H1 (cell line): ENCODE results near the gene CCDC71L. TPM values are rescaled to one million over a fixed set of nuclear protein-coding genes. Genes with fewer than 3 reads are reported as not detected.

ENCODE experiments used
- CTCF ChIA-PET: fragments of 300-600 bp; sonication (Branson Sonifier 250); formaldehyde crosslinking; loops from one replicate; lab custom pipeline; 2021; ENCODE audit not compliant: partially characterized antibody; lab: Charles Lee
- POLR2A ChIA-PET: fragments of 300-600 bp; sonication (Branson Sonifier 250); formaldehyde crosslinking; loops from one replicate; lab custom pipeline; 2021; ENCODE audit warnings: inconsistent platforms; ENCODE audit not compliant: partially characterized antibody; lab: Charles Lee
- DNase-seq, 2 experiments: peaks; one replicate each; pipeline versions ENCODE4 v3.0.0 to v3.0.0-alpha.2; 2010 to 2022; ENCODE audit warnings: low spot score in 2 of 2, low read depth in 1 of 2, mixed read lengths in 1 of 2
- FAIRE-seq: peaks from 2 replicates; lab custom pipeline; 2011; peaks lifted over from hg19 to GRCh38; lab: Jason Lieb, UNC
- H2AFZ ChIP-seq: 2 replicates; pipeline ENCODE4 v1.8.1; 2012; ENCODE audit warnings: low read length, inconsistent platforms
- H2AK5ac ChIP-seq: 2 replicates; pipeline ENCODE4 v1.6.1; 2013; ENCODE audit warnings: low read depth, low read length
- H2BK120ac ChIP-seq: replicated peaks from 2 replicates; pipeline ENCODE3; 2013; ENCODE audit warnings: low read depth, low read length, inconsistent platforms
- H2BK12ac ChIP-seq: 2 replicates; pipeline ENCODE4 v1.6.1; 2013; ENCODE audit warnings: low read depth, low read length
- H2BK15ac ChIP-seq: 2 replicates; pipeline ENCODE4 v1.6.1; 2013; ENCODE audit warnings: low read length
- H2BK20ac ChIP-seq: 2 replicates; pipeline ENCODE4 v1.6.1; 2013; ENCODE audit warnings: low read length
- H2BK5ac ChIP-seq: 2 replicates; pipeline ENCODE4 v1.6.1; 2013; ENCODE audit warnings: low read depth, low read length
- H3K14ac ChIP-seq: 2 replicates; pipeline ENCODE4 v1.6.1; 2013; ENCODE audit warnings: inconsistent platforms; ENCODE audit not compliant: insufficient read length
- H3K18ac ChIP-seq: 2 replicates; pipeline ENCODE4 v1.6.1; 2013; ENCODE audit warnings: low read length; ENCODE audit errors: extremely low read depth
- H3K23ac ChIP-seq: 2 replicates; pipeline ENCODE4 v1.6.1; 2013; ENCODE audit warnings: inconsistent platforms; ENCODE audit not compliant: insufficient read length
- H3K23me2 ChIP-seq: 2 replicates; pipeline ENCODE4 v1.6.1; 2013; ENCODE audit warnings: low read depth, low read length
- H3K27ac ChIP-seq: 2 replicates; pipeline ENCODE4 v1.6.1; 2011; ENCODE audit warnings: low read depth, low read length, inconsistent platforms
- H3K27me3 ChIP-seq, 4 experiments: replicated peaks in 1 of 4; 1 replicate in 1 of 4; 2 replicates in 3 of 4; pipeline versions ENCODE4 v1.6.1 to v1.8.1; 2011 to 2013; ENCODE audit warnings: low read length in 3 of 4, mild to moderate bottlenecking in 3 of 4, inconsistent platforms in 2 of 4, mixed read lengths in 2 of 4, moderate library complexity in 1 of 4; ENCODE audit not compliant: control insufficient read depth in 3 of 4, insufficient read depth in 3 of 4; ENCODE audit errors: extremely low read depth in 1 of 4
- H3K36me3 ChIP-seq, 4 experiments: 2 replicates each; pipeline versions ENCODE4 v1.6.1 to v1.8.1; 2011 to 2013; ENCODE audit warnings: mild to moderate bottlenecking in 4 of 4, low read length in 3 of 4, moderate library complexity in 2 of 4, control low read depth in 1 of 4, inconsistent platforms in 1 of 4; ENCODE audit not compliant: insufficient read depth in 4 of 4, control insufficient read depth in 2 of 4
- H3K4ac ChIP-seq: replicated peaks from 2 replicates; pipeline ENCODE3; 2013; ENCODE audit warnings: low read length, low read depth, mixed read lengths, inconsistent platforms; ENCODE audit not compliant: insufficient read length
- H3K4me1 ChIP-seq, 4 experiments: replicated peaks in 1 of 4; 1 replicate in 1 of 4; 2 replicates in 3 of 4; pipeline versions ENCODE4 v1.6.1 to v1.8.1; 2011 to 2013; ENCODE audit warnings: low read length in 3 of 4, inconsistent platforms in 2 of 4, mixed read lengths in 1 of 4; ENCODE audit not compliant: insufficient read depth in 4 of 4, control insufficient read depth in 3 of 4
- H3K4me2 ChIP-seq, 2 experiments: 2 replicates each; pipeline versions ENCODE4 v1.6.1 to v1.8.1; 2011 to 2013; ENCODE audit warnings: low read depth in 2 of 2, low read length in 2 of 2, control low read depth in 1 of 2, inconsistent platforms in 1 of 2, mild to moderate bottlenecking in 1 of 2; ENCODE audit not compliant: insufficient read depth in 1 of 2
- H3K4me3 ChIP-seq, 4 experiments: fragments of 200-600, 300-600 bp in 1 of 4; sonication (generic), shearing (Covaris generic), sonication (Bioruptor Twin) in 1 of 4; 2 replicates each; pipeline versions ENCODE4 v1.5.1 to v1.8.1; 2011 to 2016; ENCODE audit warnings: low read length in 4 of 4, low read depth in 3 of 4, control low read depth in 2 of 4, inconsistent platforms in 2 of 4, mild to moderate bottlenecking in 2 of 4, mixed read lengths in 1 of 4, moderate library complexity in 1 of 4; ENCODE audit not compliant: insufficient read depth in 2 of 4; ENCODE audit errors: extremely low read depth in 1 of 4
- H3K56ac ChIP-seq: replicated peaks from 2 replicates; pipeline ENCODE3; 2013; ENCODE audit warnings: low read depth, mild to moderate bottlenecking, mixed read lengths, low read length, inconsistent platforms; ENCODE audit not compliant: insufficient read length
- H3K79me1 ChIP-seq: 2 replicates; pipeline ENCODE4 v1.6.1; 2013; ENCODE audit warnings: low read depth, low read length, control low read depth
- H3K79me2 ChIP-seq, 2 experiments: 2 replicates each; pipeline versions ENCODE4 v1.6.1 to v1.8.1; 2012 to 2013; ENCODE audit warnings: low read length in 2 of 2, mild to moderate bottlenecking in 2 of 2, inconsistent platforms in 1 of 2; ENCODE audit not compliant: insufficient read depth in 2 of 2, control insufficient read depth in 1 of 2
- H3K9ac ChIP-seq, 4 experiments: replicated peaks in 1 of 4; 1 replicate in 1 of 4; 2 replicates in 3 of 4; pipeline versions ENCODE4 v1.6.1 to v1.8.1; 2011 to 2013; ENCODE audit warnings: low read depth in 3 of 4, low read length in 3 of 4, control low read depth in 2 of 4, mild to moderate bottlenecking in 2 of 4, moderate library complexity in 2 of 4, inconsistent platforms in 1 of 4; ENCODE audit errors: extremely low read depth in 1 of 4
- H3K9me3 ChIP-seq, 2 experiments: 2 replicates each; pipeline versions ENCODE4 v1.6.1 to v1.8.1; 2012 to 2013; ENCODE audit warnings: mild to moderate bottlenecking in 2 of 2, moderate library complexity in 2 of 2, control low read depth in 1 of 2, inconsistent platforms in 1 of 2, low read depth in 1 of 2, low read length in 1 of 2, mixed read lengths in 1 of 2; ENCODE audit not compliant: insufficient read depth in 2 of 2
- H4K20me1 ChIP-seq, 2 experiments: replicated peaks in 1 of 2; 2 replicates each; pipeline versions ENCODE3 to v1.8.1; 2011 to 2013; ENCODE audit warnings: inconsistent platforms in 2 of 2, low read length in 2 of 2, mild to moderate bottlenecking in 1 of 2; ENCODE audit not compliant: insufficient read depth in 2 of 2, control insufficient read depth in 1 of 2
- H4K5ac ChIP-seq: 2 replicates; pipeline ENCODE4 v1.6.1; 2013; ENCODE audit warnings: low read length, low read depth, mixed read lengths, inconsistent platforms; ENCODE audit not compliant: insufficient read length
- H4K8ac ChIP-seq: 2 replicates; pipeline ENCODE4 v1.8.0; 2013; ENCODE audit warnings: mild to moderate bottlenecking, moderate library complexity, low read length, inconsistent platforms; ENCODE audit not compliant: insufficient read depth; ENCODE audit errors: extremely low read depth
- H4K91ac ChIP-seq: replicated peaks from 2 replicates; pipeline ENCODE3; 2013; ENCODE audit warnings: low read length, mixed read lengths, inconsistent platforms; ENCODE audit not compliant: insufficient read length
- BRCA1 ChIP-seq: IDR thresholded peaks from 2 replicates; pipeline ENCODE4 v1.6.1; 2012; ENCODE audit warnings: low read depth, low read length, improper control_type of control experiment
- CREB1 ChIP-seq: IDR thresholded peaks from 2 replicates; pipeline ENCODE4 v1.6.1; 2012; ENCODE audit warnings: inconsistent platforms
- CTCF ChIP-seq, 3 experiments: IDR thresholded peaks; 1 replicate in 2 of 3; 2 replicates in 1 of 3; pipeline versions ENCODE4 v1.5.1 to v1.6.1; 2011; ENCODE audit warnings: low read length in 3 of 3, mild to moderate bottlenecking in 3 of 3, inconsistent platforms in 2 of 3, low read depth in 1 of 3, moderate library complexity in 1 of 3; ENCODE audit not compliant: insufficient read depth in 1 of 3; ENCODE audit errors: control extremely low read depth in 1 of 3
- HDAC6 ChIP-seq: IDR thresholded peaks from one replicate; pipeline ENCODE4 v1.7.1; 2012; ENCODE audit warnings: low read depth, mild to moderate bottlenecking, inconsistent platforms, low read length, moderate library complexity
- NRF1 ChIP-seq: IDR thresholded peaks from 2 replicates; pipeline ENCODE4 v1.6.1; 2011; ENCODE audit warnings: mild to moderate bottlenecking, low read depth, low read length, improper control_type of control experiment
- TBP ChIP-seq: IDR thresholded peaks from 2 replicates; pipeline ENCODE4 v1.6.1; 2011; ENCODE audit warnings: low read depth, low read length, improper control_type of control experiment
- TEAD4 ChIP-seq: IDR thresholded peaks from 2 replicates; pipeline ENCODE4 v1.6.1; 2012; ENCODE audit warnings: low read depth, low read length, inconsistent platforms, mixed read lengths
- WGBS, 2 experiments: shearing (Covaris generic) in 1 of 2; methylation state at CpG; one replicate each; pipeline versions ENCODE4 v1.1.6 to v1.1.7; 2013 to 2015; ENCODE audit warnings: low lambda C conversion rate in 2 of 2, mixed read lengths in 2 of 2, inconsistent platforms in 1 of 2, low coverage in 1 of 2, missing lambda C conversion rate in 1 of 2; ENCODE audit not compliant: insufficient replicate concordance in 2 of 2, insufficient coverage in 1 of 2, insufficient read length in 1 of 2; ENCODE audit errors: extremely low coverage in 1 of 2, missing lambda C conversion rate in 1 of 2; 5-methylcytosine and 5-hydroxymethylcytosine counted together
- polyA plus RNA-seq, 7 experiments: library from polyadenylated mRNA; depleted of rRNA in 3 of 7; stranded (reverse) in 5 of 7; unstranded in 2 of 7; fragments of >200 nt in 5 of 7; fragments of 200-250 nt in 2 of 7; gene quantifications; 1 replicate in 5 of 7; 2 replicates in 1 of 7; 4 replicates in 1 of 7; pipeline versions ENCODE4 v1.2.1 to v1.2.3, GENCODE V29; 2011 to 2013; ENCODE audit warnings: missing spikeins in 2 of 7, mixed read lengths in 2 of 7
- total RNA-seq: library from RNA; stranded (reverse); fragmentation: NEBNext Ultra II Directional; extraction: Animal tissue kit (Norgen Biotek cat#: 25700); gene quantifications from 2 replicates; pipeline ENCODE4 v1.2.1, GENCODE V29; 2021

Gene CCDC71L
- total and polyA plus RNA-seq, 2 of the 8 experiments (the other 6 are each of a cell fraction or from before 2014, with no cell fraction given), result 12.5 to 16.7 TPM

GRCh38 chr7:106639476-106640334 lies 21.3 kb downstream of the CCDC71L start:
- no peaks in the 10 kb centered on the region for H3K9me3 ChIP-seq
- H3K79me1 ChIP-seq, result no peaks in the 10 kb centered on the region
- H2BK15ac ChIP-seq, result no peak overlapping the region
- no peak overlapping the region for H4K8ac ChIP-seq
- no peaks in the 10 kb centered on the region for H3K36me3 ChIP-seq
- no peak overlapping the region for H3K4me2 ChIP-seq
- H3K23ac ChIP-seq, result no peak overlapping the region
- H3K4ac ChIP-seq, result no peak overlapping the region
- no peak overlapping the region for H3K27ac ChIP-seq
- H3K4me1 ChIP-seq, result no peaks in the 10 kb centered on the region
- DNase-seq (no peak), FAIRE-seq (no peak)
- no peaks in the 10 kb centered on the region for H4K20me1 ChIP-seq
- H3K18ac ChIP-seq, result no peak overlapping the region
- H2BK20ac ChIP-seq, result no peak overlapping the region
- no peaks in the 10 kb centered on the region for H3K27me3 ChIP-seq
- TF ChIP-seq NRF1 (no peak), TBP (no peak), HDAC6 (no peak), BRCA1 (no peak), TEAD4 (no peak), CTCF (IDR thresholded peaks at IDR 0.05; ENCODE audit: control extremely low read depth in 1 of 3, insufficient read depth in 1 of 3, low read depth in 1 of 3, low read length in 3 of 3) (no peak), CREB1 (no peak)
- H3K4me3 ChIP-seq, result no peak overlapping the region
- no peak overlapping the region for H3K56ac ChIP-seq
- H2AFZ ChIP-seq, result 0 out of 2 replicates have a peak overlapping the region, but pooled peaks have one; percentile 25
- POLR2A ChIA-PET, result no interaction called here
- H2BK5ac ChIP-seq, result no peak overlapping the region
- H4K91ac ChIP-seq, result no peak overlapping the region
- no peaks in the 10 kb centered on the region for H3K79me2 ChIP-seq
- H3K23me2 ChIP-seq, result no peaks in the 10 kb centered on the region; the same call in 1 of the 2 replicates
- CTCF ChIA-PET, result interaction anchor here (1.9 to 2.6 kb wide), 2 partner anchors 14 to 96 kb away, joined by 4 to 11 read pairs; no protein-coding TSS in a partner anchor
- no peak overlapping the region for H2BK120ac ChIP-seq
- H4K5ac ChIP-seq, result no peak overlapping the region
- no peak overlapping the region for H3K9ac ChIP-seq
- no peak overlapping the region for H3K14ac ChIP-seq
- WGBS, 2 experiments, result 84% methylated on average over 7 of the region's 7 CpGs; no CpG with 5 or more reads in 1 of the 2 experiments
- H2BK12ac ChIP-seq, result no peak overlapping the region
- no peak overlapping the region for H2AK5ac ChIP-seq
